ENCODE results near the gene ITCH. TPM values are rescaled to one million over a fixed set of nuclear protein-coding genes. Genes with fewer than 3 reads are reported as not detected.

Gene ITCH
- total and polyA plus RNA-seq, 4 donors: 9.3 to 68.1 (median 30.4) TPM

DNA sequence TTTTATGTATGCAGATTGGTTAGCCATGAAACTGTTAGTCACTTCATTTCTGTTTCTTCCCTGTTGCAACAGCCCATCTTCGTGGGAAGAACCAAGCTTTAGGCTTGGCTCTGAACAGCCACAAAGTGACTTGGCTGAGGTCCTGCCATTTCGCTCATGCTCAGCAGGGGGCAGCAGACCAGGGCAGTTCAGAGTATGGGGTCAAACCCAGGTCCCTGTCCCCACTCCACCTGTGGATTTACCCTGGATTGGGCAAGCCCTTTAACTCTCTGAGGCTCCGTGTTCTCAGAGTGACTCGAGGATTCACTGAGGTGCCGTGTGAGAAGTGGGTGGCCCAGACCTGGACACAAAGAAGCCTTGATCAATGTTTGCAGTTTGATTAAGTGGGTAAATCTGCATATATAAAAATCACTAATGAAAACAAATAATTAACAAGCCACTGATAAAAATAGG is 175.6 kb downstream of the ITCH start:
- Histone ChIP-seq H3K27ac (ENCODE audit: low read depth in 1 of 2, low read length in 1 of 2) (no peak overlapping the region), H3K9me3 (ENCODE audit: control insufficient read depth in 4 of 4, insufficient read depth in 3 of 4, low read length in 3 of 4) (peaks cover 0 to 2% (median 0%) of the 10 kb centered on the region in 4 donors)

DNA sequence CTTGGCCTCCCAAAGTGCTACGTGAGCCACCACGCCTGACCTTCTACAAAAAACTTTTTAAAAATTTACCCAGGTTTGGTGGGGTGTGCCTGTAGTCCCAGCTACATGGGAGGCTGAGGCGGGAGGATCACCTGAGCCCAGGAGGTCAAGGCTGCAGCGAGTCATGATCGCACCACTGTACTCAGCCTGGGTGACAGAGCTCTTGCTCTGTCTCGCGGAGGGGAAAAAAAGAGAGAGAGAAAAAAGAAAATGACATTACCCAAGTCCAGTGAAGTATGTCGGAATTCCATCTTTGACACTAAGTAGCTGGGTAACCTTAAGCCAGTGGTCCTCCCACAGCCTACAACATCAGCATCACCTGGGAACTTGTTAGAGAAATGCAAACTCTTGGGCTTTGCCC is 176.7 kb downstream of the ITCH start:
- DNase-seq (no peak), ATAC-seq (ENCODE audit: insufficient read depth, low FRiP score) (no peak)
- 94 to 96% methylated on average over 8 of the region's 8 CpGs for WGBS, 2 donors
- Histone ChIP-seq H3K9ac (ENCODE audit: insufficient read depth in 1 of 2, low read length in 2 of 2) (no peak overlapping the region), H3K27me3 (ENCODE audit: control insufficient read depth in 3 of 3, insufficient read depth in 3 of 3, low read length in 2 of 3) (no peaks in the 10 kb centered on the region), H3K27ac (ENCODE audit: low read depth in 1 of 2, low read length in 1 of 2) (no peak overlapping the region), H3K4me3 (no peak overlapping the region), H3K36me3 (ENCODE audit: control insufficient read depth in 4 of 4, insufficient read depth in 4 of 4, low read length in 4 of 4) (peaks cover 7 to 52% (median 28%) of the 10 kb centered on the region in 4 donors), H3K4me1 (ENCODE audit: control insufficient read depth in 5 of 5, insufficient read depth in 5 of 5, low read length in 5 of 5) (peaks cover 0 to 11% (median 0%) of the 10 kb centered on the region in 5 donors), H3K9me3 (ENCODE audit: control insufficient read depth in 4 of 4, insufficient read depth in 3 of 4, low read length in 3 of 4) (peaks cover 0 to 2% (median 0%) of the 10 kb centered on the region in 4 donors)
- TF ChIP-seq, protein P1, sequence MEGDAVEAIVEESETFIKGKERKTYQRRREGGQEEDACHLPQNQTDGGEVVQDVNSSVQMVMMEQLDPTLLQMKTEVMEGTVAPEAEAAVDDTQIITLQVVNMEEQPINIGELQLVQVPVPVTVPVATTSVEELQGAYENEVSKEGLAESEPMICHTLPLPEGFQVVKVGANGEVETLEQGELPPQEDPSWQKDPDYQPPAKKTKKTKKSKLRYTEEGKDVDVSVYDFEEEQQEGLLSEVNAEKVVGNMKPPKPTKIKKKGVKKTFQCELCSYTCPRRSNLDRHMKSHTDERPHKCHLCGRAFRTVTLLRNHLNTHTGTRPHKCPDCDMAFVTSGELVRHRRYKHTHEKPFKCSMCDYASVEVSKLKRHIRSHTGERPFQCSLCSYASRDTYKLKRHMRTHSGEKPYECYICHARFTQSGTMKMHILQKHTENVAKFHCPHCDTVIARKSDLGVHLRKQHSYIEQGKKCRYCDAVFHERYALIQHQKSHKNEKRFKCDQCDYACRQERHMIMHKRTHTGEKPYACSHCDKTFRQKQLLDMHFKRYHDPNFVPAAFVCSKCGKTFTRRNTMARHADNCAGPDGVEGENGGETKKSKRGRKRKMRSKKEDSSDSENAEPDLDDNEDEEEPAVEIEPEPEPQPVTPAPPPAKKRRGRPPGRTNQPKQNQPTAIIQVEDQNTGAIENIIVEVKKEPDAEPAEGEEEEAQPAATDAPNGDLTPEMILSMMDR (IDR thresholded peaks at IDR 0.05; ENCODE audit: control extremely low read depth, extremely low read depth): no peak

More for the DNA sequence above, 175.6 kb downstream of the ITCH start:
- ATAC-seq (ENCODE audit: insufficient read depth, low FRiP score): no peak
- Histone ChIP-seq H3K4me3 (no peak overlapping the region), H3K9ac (ENCODE audit: insufficient read depth in 1 of 2, low read length in 2 of 2) (no peak overlapping the region), H3K27me3 (ENCODE audit: control insufficient read depth in 3 of 3, insufficient read depth in 3 of 3, low read length in 2 of 3) (no peaks in the 10 kb centered on the region), H3K4me1 (ENCODE audit: control insufficient read depth in 5 of 5, insufficient read depth in 5 of 5, low read length in 5 of 5) (peaks cover 0 to 4% (median 0%) of the 10 kb centered on the region in 5 donors), H3K36me3 (ENCODE audit: control insufficient read depth in 4 of 4, insufficient read depth in 4 of 4, low read length in 4 of 4) (peaks cover 7 to 59% (median 32%) of the 10 kb centered on the region in 4 donors)
- TF ChIP-seq, protein P1 (IDR thresholded peaks at IDR 0.05; ENCODE audit: control extremely low read depth, extremely low read depth): peak; percentile 52
- peak in 1 of 3 donors; percentile 22 for DNase-seq
- 39 to 43% methylated on average over 5 of the region's 5 CpGs for WGBS, 2 donors

DNA sequence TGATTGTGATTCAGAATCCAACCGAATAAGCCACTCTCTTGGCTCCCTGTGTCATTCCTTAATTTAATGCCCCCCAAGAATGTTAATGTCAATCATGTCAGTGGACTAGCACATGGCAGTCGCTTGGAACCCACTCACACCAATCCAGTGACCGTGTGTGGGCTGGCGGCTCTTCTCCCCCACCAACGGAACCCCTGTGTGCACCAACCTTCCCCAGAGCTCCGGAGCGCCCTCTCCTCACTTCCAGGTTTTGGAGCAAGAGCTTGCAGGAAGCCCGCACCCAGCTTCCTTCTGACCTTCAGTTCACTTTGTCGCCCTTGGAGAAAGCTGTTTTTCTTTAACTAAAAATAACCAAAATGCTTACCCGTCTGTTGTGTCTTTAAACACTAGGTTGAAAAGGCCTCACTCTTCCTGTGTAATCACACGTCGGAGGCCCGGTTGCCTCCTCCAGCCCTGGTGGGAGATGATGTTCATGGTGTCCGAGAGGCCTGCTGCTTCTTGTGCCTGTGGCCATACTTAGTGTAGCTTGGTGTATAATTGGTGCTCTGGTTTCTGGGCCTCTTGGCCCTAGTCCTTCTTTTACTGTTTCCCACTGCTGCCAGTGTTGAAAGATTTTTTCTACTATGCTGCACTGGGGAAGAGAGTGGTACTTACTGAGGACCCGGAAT is 177.7 kb downstream of the ITCH start:
- no peaks in the 10 kb centered on the region for H3K27me3 ChIP-seq (ENCODE audit: control insufficient read depth in 3 of 3, insufficient read depth in 3 of 3, low read length in 2 of 3)
- H3K27ac ChIP-seq (ENCODE audit: low read depth in 1 of 2, low read length in 1 of 2): no peak overlapping the region
- no peak overlapping the region for H3K9ac ChIP-seq (ENCODE audit: insufficient read depth in 1 of 2, low read length in 2 of 2)
- H3K36me3 ChIP-seq (ENCODE audit: control insufficient read depth in 4 of 4, insufficient read depth in 4 of 4, low read length in 4 of 4): peaks cover 3 to 42% (median 18%) of the 10 kb centered on the region in 4 donors
- no peak overlapping the region for H3K4me3 ChIP-seq
- peaks cover 0 to 12% (median 0%) of the 10 kb centered on the region in 5 donors for H3K4me1 ChIP-seq (ENCODE audit: control insufficient read depth in 5 of 5, insufficient read depth in 5 of 5, low read length in 5 of 5)
- 89 to 92% methylated on average over 15 of the region's 15 CpGs for WGBS, 2 donors
- TF ChIP-seq, protein P1 (IDR thresholded peaks at IDR 0.05; ENCODE audit: control extremely low read depth, extremely low read depth): no peak
- DNase-seq: no peak
- no peak for ATAC-seq (ENCODE audit: insufficient read depth, low FRiP score)
- peaks cover 0 to 2% (median 0%) of the 10 kb centered on the region in 4 donors for H3K9me3 ChIP-seq (ENCODE audit: control insufficient read depth in 4 of 4, insufficient read depth in 3 of 4, low read length in 3 of 4)
